SK-N-SH (cell line): ENCODE results near the gene PLCB1.

Experiments
- CTCF ChIP-seq: fragments of 200-600 bp; sonication (generic); IDR thresholded peaks from 2 replicates; pipeline ENCODE4 v1.6.1; 2017; ENCODE audit warnings: antibody characterized with exemption, mild to moderate bottlenecking, moderate library complexity
- MXI1 ChIP-seq: IDR thresholded peaks from 2 replicates; pipeline ENCODE4 v1.6.1; 2012; ENCODE audit warnings: mild to moderate bottlenecking, low read depth, low read length, improper control_type of control experiment
- RAD21 ChIP-seq: IDR thresholded peaks from 2 replicates; pipeline ENCODE4 v1.6.1; 2012; ENCODE audit warnings: mild to moderate bottlenecking, low read length
- RFX5 ChIP-seq: IDR thresholded peaks from 2 replicates; pipeline ENCODE4 v1.6.1; 2012; ENCODE audit warnings: mild to moderate bottlenecking, improper control_type of control experiment, low read length
- RXRA ChIP-seq: IDR thresholded peaks from 2 replicates; pipeline ENCODE4 v1.4.0; 2012; ENCODE audit warnings: low read depth, mild to moderate bottlenecking, borderline replicate concordance

- no peak for TF ChIP-seq RFX5
- no peak for TF ChIP-seq CTCF
- TF ChIP-seq RXRA = no peak
- no peak for TF ChIP-seq MXI1
- TF ChIP-seq RAD21 = no peak
Measured at GRCh38 chr20:8842525-8842924, 710.5 kb downstream of the PLCB1 start.
